ENCODE data around the gene PSMC1. TPM values are rescaled to one million over a fixed set of nuclear protein-coding genes. Genes with fewer than 3 reads are reported as not detected.
A peak's percentile ranks its signal among the peaks of the same experiment; 100 is the strongest.

PSMC1 gene
- total RNA-seq, 4 donors from 2014 or later, result 24.4 to 51.9 (median 40.9) TPM

- peaks cover 0 to 41% (median 0%) of the 10 kb centered on the region in 3 donors for H3K36me3 ChIP-seq
- TF ChIP-seq, protein P1, sequence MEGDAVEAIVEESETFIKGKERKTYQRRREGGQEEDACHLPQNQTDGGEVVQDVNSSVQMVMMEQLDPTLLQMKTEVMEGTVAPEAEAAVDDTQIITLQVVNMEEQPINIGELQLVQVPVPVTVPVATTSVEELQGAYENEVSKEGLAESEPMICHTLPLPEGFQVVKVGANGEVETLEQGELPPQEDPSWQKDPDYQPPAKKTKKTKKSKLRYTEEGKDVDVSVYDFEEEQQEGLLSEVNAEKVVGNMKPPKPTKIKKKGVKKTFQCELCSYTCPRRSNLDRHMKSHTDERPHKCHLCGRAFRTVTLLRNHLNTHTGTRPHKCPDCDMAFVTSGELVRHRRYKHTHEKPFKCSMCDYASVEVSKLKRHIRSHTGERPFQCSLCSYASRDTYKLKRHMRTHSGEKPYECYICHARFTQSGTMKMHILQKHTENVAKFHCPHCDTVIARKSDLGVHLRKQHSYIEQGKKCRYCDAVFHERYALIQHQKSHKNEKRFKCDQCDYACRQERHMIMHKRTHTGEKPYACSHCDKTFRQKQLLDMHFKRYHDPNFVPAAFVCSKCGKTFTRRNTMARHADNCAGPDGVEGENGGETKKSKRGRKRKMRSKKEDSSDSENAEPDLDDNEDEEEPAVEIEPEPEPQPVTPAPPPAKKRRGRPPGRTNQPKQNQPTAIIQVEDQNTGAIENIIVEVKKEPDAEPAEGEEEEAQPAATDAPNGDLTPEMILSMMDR (IDR thresholded peaks at IDR 0.05), result no peak
- TF ChIP-seq POLR2A (IDR thresholded peaks at IDR 0.05), result peak; percentile 23 to 75
- no peaks in the 10 kb centered on the region for H3K27me3 ChIP-seq
- peak in 1 of 3 donors; percentile 54 for DNase-seq
- H3K27ac ChIP-seq, result peak overlapping the region in 2 of 4 donors; percentile 73 to 77
- peaks cover 0 to 15% (median 3%) of the 10 kb centered on the region in 4 donors for H3K4me1 ChIP-seq
- no peaks in the 10 kb centered on the region for H3K9me3 ChIP-seq
- no peak overlapping the region for H3K4me3 ChIP-seq
Observed at GRCh38 chr14:90303473-90303872, 47.1 kb downstream of the PSMC1 start.

GRCh38 chr14:90304502-90304901 is 48.1 kb downstream of the PSMC1 start:
- Histone ChIP-seq H3K9me3 (no peaks in the 10 kb centered on the region), H3K4me1 (peaks cover 0 to 15% (median 3%) of the 10 kb centered on the region in 4 donors), H3K27ac (peak overlapping the region in 1 of 4 donors; percentile 73), H3K36me3 (peaks cover 0 to 46% (median 0%) of the 10 kb centered on the region in 3 donors), H3K27me3 (no peaks in the 10 kb centered on the region), H3K4me3 (no peak overlapping the region)
- DNase-seq, result no peak
- TF ChIP-seq, protein P1 (IDR thresholded peaks at IDR 0.05), result no peak
- TF ChIP-seq POLR2A (IDR thresholded peaks at IDR 0.05), result no peak

DNA sequence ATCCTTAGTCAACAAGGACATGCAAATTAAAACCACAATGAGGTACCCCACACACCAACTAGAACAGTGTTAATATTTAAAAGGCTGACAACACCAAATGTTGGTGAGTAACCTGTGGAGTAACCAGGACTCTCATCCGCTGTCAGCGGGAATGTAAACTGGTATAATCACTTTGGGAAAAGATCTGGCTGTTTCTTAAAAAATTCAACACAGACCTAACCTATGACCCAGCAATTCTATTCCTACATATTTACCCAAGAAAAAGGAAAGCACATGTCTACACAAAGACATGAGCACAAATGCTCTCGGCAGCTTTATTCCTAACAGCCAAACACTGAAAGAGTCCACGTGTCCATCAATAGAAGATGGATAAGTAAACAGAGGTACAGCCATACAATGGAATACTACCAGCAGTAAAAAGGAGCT is 48.8 kb downstream of the PSMC1 start:
- no peak for TF ChIP-seq POLR2A (IDR thresholded peaks at IDR 0.05)
- TF ChIP-seq, protein P1 (IDR thresholded peaks at IDR 0.05), result no peak
- Histone ChIP-seq H3K9me3 (no peaks in the 10 kb centered on the region), H3K36me3 (peaks cover 0 to 49% (median 0%) of the 10 kb centered on the region in 3 donors), H3K27ac (no peak overlapping the region), H3K4me3 (no peak overlapping the region), H3K4me1 (peaks cover 0 to 15% (median 3%) of the 10 kb centered on the region in 4 donors), H3K27me3 (no peaks in the 10 kb centered on the region)
- DNase-seq, result no peak

DNA sequence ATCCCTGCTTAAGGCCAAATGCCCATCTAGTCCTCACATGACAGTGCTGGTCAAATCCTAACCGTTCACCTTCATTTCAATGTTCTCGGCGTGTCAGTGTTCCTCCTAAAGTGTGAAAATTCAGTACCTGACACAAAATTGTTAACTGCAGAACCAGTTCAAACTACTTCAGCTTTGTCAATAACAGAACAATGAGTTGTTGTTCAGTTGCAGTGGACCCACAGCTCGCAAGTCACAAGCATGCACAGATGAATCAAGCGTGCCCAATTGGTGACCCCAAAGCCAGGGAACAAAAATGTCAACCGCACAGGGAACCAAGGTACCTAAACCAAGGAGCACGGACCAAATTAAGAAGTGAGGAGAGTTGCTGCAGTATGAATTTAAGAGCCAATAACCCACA is 52.2 kb downstream of the PSMC1 start:
- no peak overlapping the region for H3K27ac ChIP-seq
- peaks cover 0 to 64% (median 0%) of the 10 kb centered on the region in 3 donors for H3K36me3 ChIP-seq

DNA sequence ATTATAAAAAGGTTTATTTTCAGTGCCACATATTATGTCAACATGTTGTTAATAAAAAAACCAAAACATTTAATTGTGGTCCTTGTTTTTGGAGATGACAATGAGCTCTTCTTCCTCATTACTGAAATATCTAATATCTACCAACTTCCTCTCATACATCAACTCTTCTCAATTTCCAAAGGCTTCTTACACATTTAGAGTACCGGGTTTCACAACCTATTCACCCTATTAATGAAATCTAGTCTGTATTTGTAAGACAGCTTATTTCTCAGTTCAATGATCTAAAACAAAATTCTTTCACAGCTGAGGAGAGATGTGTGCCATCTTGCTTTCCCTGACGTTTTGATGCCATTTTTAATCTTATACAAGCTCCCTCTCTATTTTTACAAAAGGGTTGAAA is 60.9 kb downstream of the PSMC1 start:
- Histone ChIP-seq H3K4me3 (no peak overlapping the region), H3K4me1 (peaks cover 0 to 9% (median 0%) of the 10 kb centered on the region in 4 donors), H3K36me3 (peaks cover 0 to 42% (median 0%) of the 10 kb centered on the region in 3 donors), H3K27ac (no peak overlapping the region), H3K9me3 (no peaks in the 10 kb centered on the region), H3K27me3 (no peaks in the 10 kb centered on the region)
- no peak for DNase-seq
- no peak for TF ChIP-seq POLR2A (IDR thresholded peaks at IDR 0.05)
- TF ChIP-seq, protein P1 (IDR thresholded peaks at IDR 0.05), result no peak

More for the DNA sequence above, 52.2 kb downstream of the PSMC1 start:
- no peak for DNase-seq
- Histone ChIP-seq H3K27me3 (no peaks in the 10 kb centered on the region), H3K4me3 (no peak overlapping the region), H3K4me1 (no peaks in the 10 kb centered on the region), H3K9me3 (no peaks in the 10 kb centered on the region)
- TF ChIP-seq, protein P1 (IDR thresholded peaks at IDR 0.05), result no peak
- no peak for TF ChIP-seq POLR2A (IDR thresholded peaks at IDR 0.05)
